PC-3 (cell line): ENCODE results near the gene ERP27. TPM values are rescaled to one million over a fixed set of nuclear protein-coding genes. Genes with fewer than 3 reads are reported as not detected.

Experiments used
- ATAC-seq: fragments of 200-7000 bp; cut with Tn5 transposase; 2 replicates; pipeline ENCODE4 v1.9.1; 2020; ENCODE audit warnings: mild to moderate bottlenecking, moderate library complexity
- BruUV-seq: library from RNA; stranded (reverse); fragments of 400-500 nt; replicated peaks from 2 replicates; lab custom pipeline; 2021; lab: Mats Ljungman, UMichigan
- CTCF ChIA-PET: fragments of 300-600 bp; sonication (Branson Sonifier 250); formaldehyde crosslinking; loops from one replicate; lab custom pipeline; 2022; ENCODE audit warnings: antibody characterized with exemption; lab: Charles Lee
- POLR2A ChIA-PET: fragments of 300-600 bp; sonication (Branson Sonifier 250); formaldehyde crosslinking; loops from one replicate; lab custom pipeline; 2022; ENCODE audit warnings: antibody characterized with exemption; ENCODE audit not compliant: unreplicated experiment; lab: Charles Lee
- DNase-seq: peaks from one replicate; pipeline ENCODE4 v3.0.0-alpha.2; 2015
- H2AFZ ChIP-seq: fragments of 300-600 bp; sonication (generic); 2 replicates; pipeline ENCODE4 v1.6.0; 2016; ENCODE audit warnings: antibody characterized with exemption, low read length
- H3F3A ChIP-seq: fragments of 300-600 bp; sonication (generic); one replicate; pipeline ENCODE4 v1.6.0; 2017; ENCODE audit warnings: antibody characterized with exemption, low read length, control low read depth, mild to moderate bottlenecking; ENCODE audit not compliant: unreplicated experiment
- H3K27ac ChIP-seq: fragments of 300-600 bp; sonication (generic); 2 replicates; pipeline ENCODE4 v1.5.1; 2016; ENCODE audit warnings: mild to moderate bottlenecking, low read length
- H3K27me3 ChIP-seq: fragments of 300-600 bp; sonication (generic); 2 replicates; pipeline ENCODE4 v1.6.1; 2016; ENCODE audit warnings: low read length, mixed read lengths
- H3K36me3 ChIP-seq: fragments of 300-600 bp; sonication (generic); 2 replicates; pipeline ENCODE4 v1.6.1; 2016; ENCODE audit warnings: low read depth, mixed run types, low read length, mixed read lengths
- H3K4me1 ChIP-seq: fragments of 300-600 bp; sonication (generic); 2 replicates; pipeline ENCODE4 v1.5.1; 2016; ENCODE audit warnings: low read length; ENCODE audit not compliant: insufficient read depth
- H3K4me2 ChIP-seq: fragments of 300-600 bp; sonication (generic); 2 replicates; pipeline ENCODE4 v1.6.0; 2016; ENCODE audit warnings: low read length
- H3K4me3 ChIP-seq: fragments of 300-600 bp; sonication (generic); 2 replicates; pipeline ENCODE4 v1.5.1; 2016; ENCODE audit warnings: mild to moderate bottlenecking, low read length, mixed read lengths
- H3K79me2 ChIP-seq: fragments of 300-600 bp; sonication (generic); 2 replicates; pipeline ENCODE4 v1.6.1; 2017; ENCODE audit warnings: low read length, mixed read lengths
- H3K9ac ChIP-seq: fragments of 300-600 bp; sonication (generic); 2 replicates; pipeline ENCODE4 v1.6.0; 2016; ENCODE audit warnings: mild to moderate bottlenecking, low read length
- H3K9me2 ChIP-seq: fragments of 300-600 bp; sonication (generic); replicated peaks from 2 replicates; pipeline ENCODE4 v1.6.1; 2016; ENCODE audit warnings: mixed run types, low read length, mixed read lengths
- H3K9me3 ChIP-seq: fragments of 300-600 bp; sonication (generic); 2 replicates; pipeline ENCODE4 v1.6.1; 2016; ENCODE audit warnings: low read length, mixed read lengths
- H4K20me1 ChIP-seq: fragments of 300-600 bp; sonication (generic); 2 replicates; pipeline ENCODE4 v1.6.1; 2016; ENCODE audit warnings: low read length, mixed read lengths
- EZH2 ChIP-seq: fragments of 300-600 bp; sonication (generic); IDR thresholded peaks from one replicate; pipeline ENCODE4 v1.6.1; 2017; ENCODE audit warnings: antibody characterized with exemption, mild to moderate bottlenecking, low read length; ENCODE audit not compliant: unreplicated experiment
- EZH2phosphoT487 ChIP-seq: fragments of 300-600 bp; sonication (generic); IDR thresholded peaks from 2 replicates; pipeline ENCODE4 v1.6.1; 2018; ENCODE audit warnings: mild to moderate bottlenecking, antibody characterized with exemption, low read length, borderline replicate concordance
- intact Hi-C: fragments of 100-400 bp; cut with micrococcal nuclease; formaldehyde crosslinking; loops from 2 replicates; pipeline ENCODE4 v1.9.0; 2023
- total RNA-seq: library from RNA; depleted of rRNA; stranded (reverse); fragments of >200 nt; gene quantifications from 2 replicates; pipeline ENCODE4 v1.2.3, GENCODE V29; 2014
- TF ChIP-seq, protein P1 (sequence below): fragments of 300-600 bp; sonication (generic); conservative IDR thresholded peaks from 2 replicates; pipeline ENCODE4 v1.5.1; 2017; ENCODE audit warnings: antibody characterized with exemption, low read depth, mild to moderate bottlenecking, low read length

Gene ERP27
- total RNA-seq, 1 experiment from 2014 or later, result not detected

DNA sequence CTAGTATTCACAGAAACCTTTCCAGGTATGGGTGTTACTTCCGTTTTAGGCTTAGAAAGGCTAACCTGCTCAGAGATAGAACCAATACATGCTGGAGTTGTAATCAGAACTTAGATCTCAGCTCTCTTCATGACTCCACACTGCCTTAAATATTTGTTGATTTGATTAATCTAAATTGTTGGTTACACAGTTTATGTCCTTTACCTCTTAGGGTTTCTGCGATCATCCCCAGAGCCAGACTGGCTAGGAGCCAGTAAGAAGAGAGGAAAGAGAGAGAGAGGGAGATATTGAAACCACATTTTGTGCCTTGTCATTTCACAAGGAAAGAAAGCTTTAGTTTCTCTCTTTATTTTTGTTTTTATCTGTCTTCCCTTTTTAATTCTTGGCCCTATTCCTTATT, 35.9 kb downstream of the ERP27 start:
- H3K9ac ChIP-seq, result no peak overlapping the region

DNA sequence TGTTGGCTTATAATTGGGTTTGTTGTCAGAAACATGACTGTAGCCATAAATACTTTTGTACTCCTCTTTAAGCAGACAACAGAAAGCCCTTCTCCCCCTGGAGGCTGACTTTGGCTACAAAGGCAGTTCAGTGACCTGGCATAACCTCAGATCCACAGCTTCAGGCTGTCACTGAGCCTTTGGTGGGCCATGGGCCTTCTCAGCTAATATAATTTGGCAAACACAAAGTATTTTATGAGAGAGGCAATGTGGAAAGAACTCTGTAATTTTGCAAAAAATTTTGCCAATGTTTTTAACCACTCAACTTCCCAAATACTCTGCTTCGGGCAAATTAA, 37.1 kb downstream of the ERP27 start:
- no peak for ATAC-seq

More for the DNA sequence above, 35.9 kb downstream of the ERP27 start:
- no peaks in the 10 kb centered on the region for H4K20me1 ChIP-seq
- no peaks in the 10 kb centered on the region for H3K79me2 ChIP-seq
- TF ChIP-seq EZH2phosphoT487 (no peak), EZH2 (no peak)
- TF ChIP-seq, protein P1, sequence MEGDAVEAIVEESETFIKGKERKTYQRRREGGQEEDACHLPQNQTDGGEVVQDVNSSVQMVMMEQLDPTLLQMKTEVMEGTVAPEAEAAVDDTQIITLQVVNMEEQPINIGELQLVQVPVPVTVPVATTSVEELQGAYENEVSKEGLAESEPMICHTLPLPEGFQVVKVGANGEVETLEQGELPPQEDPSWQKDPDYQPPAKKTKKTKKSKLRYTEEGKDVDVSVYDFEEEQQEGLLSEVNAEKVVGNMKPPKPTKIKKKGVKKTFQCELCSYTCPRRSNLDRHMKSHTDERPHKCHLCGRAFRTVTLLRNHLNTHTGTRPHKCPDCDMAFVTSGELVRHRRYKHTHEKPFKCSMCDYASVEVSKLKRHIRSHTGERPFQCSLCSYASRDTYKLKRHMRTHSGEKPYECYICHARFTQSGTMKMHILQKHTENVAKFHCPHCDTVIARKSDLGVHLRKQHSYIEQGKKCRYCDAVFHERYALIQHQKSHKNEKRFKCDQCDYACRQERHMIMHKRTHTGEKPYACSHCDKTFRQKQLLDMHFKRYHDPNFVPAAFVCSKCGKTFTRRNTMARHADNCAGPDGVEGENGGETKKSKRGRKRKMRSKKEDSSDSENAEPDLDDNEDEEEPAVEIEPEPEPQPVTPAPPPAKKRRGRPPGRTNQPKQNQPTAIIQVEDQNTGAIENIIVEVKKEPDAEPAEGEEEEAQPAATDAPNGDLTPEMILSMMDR, result no peak
- no peaks in the 10 kb centered on the region for H3F3A ChIP-seq
- intact Hi-C loops, result no loop called here
- H3K36me3 ChIP-seq, result no peaks in the 10 kb centered on the region
- H3K4me1 ChIP-seq, result no peaks in the 10 kb centered on the region
- H3K9me3 ChIP-seq, result no peaks in the 10 kb centered on the region
- H3K9me2 ChIP-seq, result no peaks in the 10 kb centered on the region
- no peak overlapping the region for H3K4me2 ChIP-seq
- no peak overlapping the region for H3K4me3 ChIP-seq
- H3K27ac ChIP-seq, result no peak overlapping the region
- no TSS peak for BruUV-seq
- H2AFZ ChIP-seq, result no peak overlapping the region
- H3K27me3 ChIP-seq, result no peaks in the 10 kb centered on the region
- ChIA-PET CTCF (no interaction called here), POLR2A (no interaction called here)
- no peak for ATAC-seq
- DNase-seq, result no peak

DNA sequence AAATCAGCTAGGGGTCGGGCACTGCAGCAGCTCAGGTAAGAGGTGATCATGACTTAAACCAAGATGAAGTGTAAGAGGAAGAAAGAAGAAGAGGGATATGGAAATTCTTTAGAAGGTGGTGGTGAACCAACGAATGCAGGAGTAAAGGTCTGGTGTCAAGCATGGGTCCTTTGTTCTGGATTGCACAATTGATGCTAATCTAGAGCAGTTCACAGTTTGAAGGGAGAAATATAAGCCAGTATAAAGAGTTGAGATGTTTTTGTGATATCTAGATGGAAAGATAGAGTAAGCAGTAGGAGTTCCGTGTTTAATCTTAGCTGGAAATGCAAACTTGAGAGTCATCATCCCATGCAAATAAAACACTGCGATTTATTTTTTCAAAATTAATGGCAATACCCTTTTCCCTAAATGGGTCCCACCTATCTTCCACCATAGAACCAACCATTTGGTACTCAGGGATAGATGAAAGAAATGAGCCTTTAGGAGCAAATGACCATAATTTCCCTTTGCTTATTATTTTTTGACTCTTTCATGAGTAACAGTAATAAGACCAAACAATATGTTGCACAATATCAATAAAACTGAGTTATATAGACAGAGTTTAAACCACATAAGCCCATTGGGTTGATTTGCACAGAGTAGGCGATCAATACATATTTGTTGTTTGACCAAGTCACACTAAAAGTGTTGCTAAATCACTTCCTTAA, 37.7 kb downstream of the ERP27 start:
- no peak overlapping the region for H2AFZ ChIP-seq
- no peaks in the 10 kb centered on the region for H3F3A ChIP-seq
- TF ChIP-seq EZH2phosphoT487 (no peak), EZH2 (no peak)
- TF ChIP-seq, protein P1, result no peak
- H4K20me1 ChIP-seq, result no peaks in the 10 kb centered on the region
- H3K27me3 ChIP-seq, result no peaks in the 10 kb centered on the region
- no peaks in the 10 kb centered on the region for H3K79me2 ChIP-seq
- H3K9me2 ChIP-seq, result no peaks in the 10 kb centered on the region
- no TSS peak for BruUV-seq
- H3K4me3 ChIP-seq, result no peak overlapping the region
- no peak overlapping the region for H3K9ac ChIP-seq
- no peaks in the 10 kb centered on the region for H3K36me3 ChIP-seq
- H3K4me1 ChIP-seq, result no peaks in the 10 kb centered on the region
- no peak overlapping the region for H3K27ac ChIP-seq
- no peak for DNase-seq
- CTCF ChIA-PET, result interaction anchor here (0.6 kb wide), 1 partner anchor 95 kb away, joined by 8 read pairs; no protein-coding TSS in a partner anchor
- H3K9me3 ChIP-seq, result no peaks in the 10 kb centered on the region
- POLR2A ChIA-PET, result no interaction called here
- intact Hi-C loops, result no loop called here
- H3K4me2 ChIP-seq, result no peak overlapping the region
- no peak for ATAC-seq

More for the DNA sequence above, 37.1 kb downstream of the ERP27 start:
- Histone ChIP-seq H3K27ac (no peak overlapping the region), H3K79me2 (no peaks in the 10 kb centered on the region), H3K4me3 (no peak overlapping the region), H3K36me3 (no peaks in the 10 kb centered on the region), H3K9me3 (no peaks in the 10 kb centered on the region), H3K9me2 (no peaks in the 10 kb centered on the region), H3K9ac (no peak overlapping the region), H3F3A (no peaks in the 10 kb centered on the region), H3K27me3 (no peaks in the 10 kb centered on the region), H2AFZ (no peak overlapping the region), H3K4me1 (no peaks in the 10 kb centered on the region), H3K4me2 (no peak overlapping the region), H4K20me1 (no peaks in the 10 kb centered on the region)
- CTCF ChIA-PET, result no interaction called here
- intact Hi-C loops, result no loop called here
- POLR2A ChIA-PET, result no interaction called here
- peak; percentile 1 for DNase-seq
- BruUV-seq, result no TSS peak
- TF ChIP-seq, protein P1, result 0 out of 2 replicates have a peak, but pooled peaks have one; percentile 9
- no peak for TF ChIP-seq EZH2phosphoT487
